ENCODE measurements around the gene GALT. TPM values are rescaled to one million over a fixed set of nuclear protein-coding genes. Genes with fewer than 3 reads are reported as not detected.

The GALT gene
- total and polyA plus RNA-seq, 2 of the 4 experiments (the other 2 are of a cell fraction): 15.8 to 34.6 TPM

DNA sequence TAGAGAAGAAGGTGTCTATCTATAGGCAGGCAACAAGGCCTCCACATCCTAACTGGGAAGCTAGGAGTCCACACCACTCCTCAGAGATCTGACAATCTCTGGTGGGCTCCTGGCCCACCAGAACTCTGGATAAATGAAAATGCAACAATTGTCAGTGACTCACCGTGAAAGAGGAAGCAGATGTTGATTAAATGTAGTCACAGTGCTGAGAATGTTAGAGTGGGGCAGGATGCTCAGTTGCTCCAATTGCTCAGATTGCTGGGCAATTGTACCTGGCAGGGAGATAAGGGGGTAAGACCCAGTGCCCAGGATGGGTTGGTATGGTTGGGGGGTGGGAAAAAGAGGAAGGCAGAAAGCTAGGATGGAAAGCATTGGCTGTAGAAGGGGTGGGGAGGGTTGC, 40.3 kb downstream of the GALT start:
- dilution Hi-C loops (cut with HindIII; ENCODE audit: low sequenced_read_pairs, unreplicated experiment): no loop called here
- POLR2A ChIA-PET (ENCODE audit: unreplicated experiment): no interaction called here
- BruUV-seq (replicated peaks): no TSS peak

More for the DNA sequence above, 40.3 kb downstream of the GALT start:
- TF ChIP-seq MAZ (IDR thresholded peaks at IDR 0.05; ENCODE audit: borderline replicate concordance, low read depth, low read length) (no peak), BHLHE40 (IDR thresholded peaks at IDR 0.05; ENCODE audit: low read depth, low read length) (no peak), NFE2L2 (IDR thresholded peaks at IDR 0.05; ENCODE audit: low read depth, low read length) (no peak), MXI1 (IDR thresholded peaks at IDR 0.05; ENCODE audit: borderline replicate concordance, low read depth, low read length) (no peak), RCOR1 (IDR thresholded peaks at IDR 0.05; ENCODE audit: insufficient replicate concordance, low read length) (no peak), FOS (IDR thresholded peaks at IDR 0.05; ENCODE audit: low read depth, low read length) (no peak), ELK1 (IDR thresholded peaks at IDR 0.05; ENCODE audit: borderline replicate concordance, low read depth, low read length) (no peak), MAFK (IDR thresholded peaks at IDR 0.05; ENCODE audit: low read depth, low read length) (no peak)
- TF ChIP-seq, protein P1, sequence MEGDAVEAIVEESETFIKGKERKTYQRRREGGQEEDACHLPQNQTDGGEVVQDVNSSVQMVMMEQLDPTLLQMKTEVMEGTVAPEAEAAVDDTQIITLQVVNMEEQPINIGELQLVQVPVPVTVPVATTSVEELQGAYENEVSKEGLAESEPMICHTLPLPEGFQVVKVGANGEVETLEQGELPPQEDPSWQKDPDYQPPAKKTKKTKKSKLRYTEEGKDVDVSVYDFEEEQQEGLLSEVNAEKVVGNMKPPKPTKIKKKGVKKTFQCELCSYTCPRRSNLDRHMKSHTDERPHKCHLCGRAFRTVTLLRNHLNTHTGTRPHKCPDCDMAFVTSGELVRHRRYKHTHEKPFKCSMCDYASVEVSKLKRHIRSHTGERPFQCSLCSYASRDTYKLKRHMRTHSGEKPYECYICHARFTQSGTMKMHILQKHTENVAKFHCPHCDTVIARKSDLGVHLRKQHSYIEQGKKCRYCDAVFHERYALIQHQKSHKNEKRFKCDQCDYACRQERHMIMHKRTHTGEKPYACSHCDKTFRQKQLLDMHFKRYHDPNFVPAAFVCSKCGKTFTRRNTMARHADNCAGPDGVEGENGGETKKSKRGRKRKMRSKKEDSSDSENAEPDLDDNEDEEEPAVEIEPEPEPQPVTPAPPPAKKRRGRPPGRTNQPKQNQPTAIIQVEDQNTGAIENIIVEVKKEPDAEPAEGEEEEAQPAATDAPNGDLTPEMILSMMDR (conservative IDR thresholded peaks at IDR 0.05; ENCODE audit: low read depth, low read length): no peak
- H2BK5ac ChIP-seq (ENCODE audit: low read depth, low read length, poor library complexity, severe bottlenecking): no peak overlapping the region
- ATAC-seq (ENCODE audit: low read depth) (no peak), DNase-seq (no peak)
- H3K9me1 ChIP-seq (ENCODE audit: insufficient read depth, low read length): peaks cover 11% of the 10 kb centered on the region; the same call in 1 of the 2 replicates
- H2BK15ac ChIP-seq (ENCODE audit: low read depth, low read length): no peak overlapping the region
- no peak overlapping the region for H3K9ac ChIP-seq (ENCODE audit: low read depth, low read length)
- no peak overlapping the region for H3K18ac ChIP-seq (ENCODE audit: low read depth, low read length)
- no peak overlapping the region for H3K4me2 ChIP-seq (ENCODE audit: low read depth, low read length)
- H2BK120ac ChIP-seq (ENCODE audit: low read depth, low read length): no peak overlapping the region
- no peak overlapping the region for H4K8ac ChIP-seq (ENCODE audit: low read depth in 2 of 2, low read length in 2 of 2)
- no peak overlapping the region for H3K14ac ChIP-seq (replicated peaks; ENCODE audit: low read depth, low read length)
- no peak overlapping the region for H4K91ac ChIP-seq (ENCODE audit: insufficient read depth, low read depth, low read length)
- no CpG with 5 or more reads among the region's 1 CpG for WGBS, 2 experiments (ENCODE audit: extremely low coverage in 2 of 2, insufficient read length in 1 of 2)
- no peak overlapping the region for H3K23ac ChIP-seq (ENCODE audit: low read depth, low read length)
- no peak overlapping the region for H2AFZ ChIP-seq (replicated peaks; ENCODE audit: low read length, poor library complexity)
- no peak overlapping the region for H4K5ac ChIP-seq (ENCODE audit: low read depth, low read length)
- H3K4ac ChIP-seq (ENCODE audit: low read depth, low read length): no peak overlapping the region
- no peak overlapping the region for H3K56ac ChIP-seq (ENCODE audit: extremely low read depth, insufficient read depth, low read length)
- H3K27ac ChIP-seq (ENCODE audit: insufficient read depth, low read length): no peak overlapping the region
- no peaks in the 10 kb centered on the region for H3K79me1 ChIP-seq (ENCODE audit: low read depth in 1 of 2, low read length in 2 of 2)
- intact Hi-C loops (cut with micrococcal nuclease): no loop called here
- no peaks in the 10 kb centered on the region for H3K27me3 ChIP-seq (ENCODE audit: control insufficient read depth, insufficient read depth, low read length)
- H3K4me1 ChIP-seq (ENCODE audit: control insufficient read depth, insufficient read depth, low read length): no peaks in the 10 kb centered on the region; the same call in 1 of the 2 replicates
- CTCF ChIA-PET: no interaction called here
- H2AK5ac ChIP-seq (ENCODE audit: low read depth, low read length): no peak overlapping the region
- H4K20me1 ChIP-seq (ENCODE audit: insufficient read depth, low read length): no peaks in the 10 kb centered on the region; the same call in 1 of the 2 replicates
- H2AK9ac ChIP-seq (replicated peaks; ENCODE audit: low read depth, low read length, poor library complexity): no peak overlapping the region
- no peaks in the 10 kb centered on the region for H3K9me3 ChIP-seq (ENCODE audit: control insufficient read depth, insufficient read depth, low read length)
- H3K36me3 ChIP-seq (ENCODE audit: control insufficient read depth, insufficient read depth, low read length): no peaks in the 10 kb centered on the region
- H3K4me3 ChIP-seq (ENCODE audit: insufficient read depth, low read depth, low read length): no peak overlapping the region
- in situ Hi-C loops (cut with MboI; ENCODE audit: low sequenced_read_pairs): no loop called here
- no peak overlapping the region for H2BK20ac ChIP-seq (ENCODE audit: low read depth, low read length)
